ENCODE results near the gene CYLD. TPM values are rescaled to one million over a fixed set of nuclear protein-coding genes. Genes with fewer than 3 reads are reported as not detected.
A peak's percentile ranks its signal among the peaks of the same experiment; 100 is the strongest.

CYLD gene
- total RNA-seq, 2 experiments from 2014 or later = 360 to 373 TPM

- H3K27ac Mint-ChIP-seq = peak overlapping the region; percentile 71
- no peak for TF ChIP-seq CTCF (IDR thresholded peaks at IDR 0.05)
- intact Hi-C loops (cut with DNase I, micrococcal nuclease) = loop anchor here in 1 of 2 experiments (10.0 kb wide), 1 partner anchor 945 kb away; the partner anchor contains the start of gene ZNF423
Measured at GRCh38 chr16:50800074-50800473, 58.2 kb downstream of the CYLD start.

GRCh38 chr16:50801036-50801435, 59.1 kb downstream of the CYLD start:
- H3K4me1 ChIP-seq (ENCODE audit: insufficient read depth, low read length) = peaks cover 6% of the 10 kb centered on the region
- intact Hi-C loops (cut with DNase I, micrococcal nuclease) = loop anchor here in 1 of 2 experiments (10.0 kb wide), 1 partner anchor 946 kb away; the partner anchor contains the start of gene ZNF423
- H3K27me3 ChIP-seq (ENCODE audit: control insufficient read depth in 1 of 2, insufficient read depth in 2 of 2, low read length in 2 of 2) = no peaks in the 10 kb centered on the region
- H3K27me3 Mint-ChIP-seq = no peaks in the 10 kb centered on the region
- H3K4me3 ChIP-seq (ENCODE audit: low read length) = no peak overlapping the region
- H3K36me3 ChIP-seq (ENCODE audit: insufficient read depth, low read length) = peaks cover 41% of the 10 kb centered on the region
- CTCF ChIA-PET = no interaction called here
- peaks cover 25% of the 10 kb centered on the region for H3K4me1 Mint-ChIP-seq (ENCODE audit: low read depth)
- H3K4me3 Mint-ChIP-seq = no peak overlapping the region
- no peak for TF ChIP-seq CTCF (IDR thresholded peaks at IDR 0.05)
- peaks cover 49% of the 10 kb centered on the region for H3K36me3 Mint-ChIP-seq (ENCODE audit: low read depth)
- DNase-seq = no peak
- H3K9me3 Mint-ChIP-seq = no peaks in the 10 kb centered on the region
- no peak for ATAC-seq (ENCODE audit: poor library complexity)
- H3K9me3 ChIP-seq (ENCODE audit: control insufficient read depth in 1 of 2, insufficient read depth in 1 of 2, low read length in 2 of 2) = no peaks in the 10 kb centered on the region
- H3K27ac Mint-ChIP-seq = peak overlapping the region; percentile 71
- no peak overlapping the region for H3K27ac ChIP-seq (ENCODE audit: low read depth in 1 of 2, low read length in 2 of 2)
- POLR2A ChIA-PET = no interaction called here

More at GRCh38 chr16:50800074-50800473, 58.2 kb downstream of the CYLD start:
- DNase-seq = no peak
- Histone ChIP-seq H3K27ac (ENCODE audit: low read depth in 1 of 2, low read length in 2 of 2) (no peak overlapping the region), H3K4me3 (ENCODE audit: low read length) (no peak overlapping the region), H3K9me3 (ENCODE audit: control insufficient read depth in 1 of 2, insufficient read depth in 1 of 2, low read length in 2 of 2) (no peaks in the 10 kb centered on the region), H3K36me3 (ENCODE audit: insufficient read depth, low read length) (peaks cover 51% of the 10 kb centered on the region), H3K4me1 (ENCODE audit: insufficient read depth, low read length) (no peaks in the 10 kb centered on the region), H3K27me3 (ENCODE audit: control insufficient read depth in 1 of 2, insufficient read depth in 2 of 2, low read length in 2 of 2) (no peaks in the 10 kb centered on the region)
- Mint-ChIP-seq H3K36me3 (ENCODE audit: low read depth) (peaks cover 59% of the 10 kb centered on the region), H3K27me3 (no peaks in the 10 kb centered on the region), H3K4me1 (ENCODE audit: low read depth) (peaks cover 20% of the 10 kb centered on the region), H3K4me3 (no peak overlapping the region), H3K9me3 (no peaks in the 10 kb centered on the region)
- no peak for ATAC-seq (ENCODE audit: poor library complexity)
- CTCF ChIA-PET = interaction anchor here (0.7 kb wide), 1 partner anchor 53 kb away, joined by 3 read pairs; no protein-coding TSS in a partner anchor
- POLR2A ChIA-PET = no interaction called here

- Mint-ChIP-seq H3K4me3 (no peak overlapping the region), H3K4me1 (ENCODE audit: low read depth) (peaks cover 27% of the 10 kb centered on the region), H3K9me3 (no peaks in the 10 kb centered on the region), H3K27ac (peak overlapping the region; percentile 71), H3K27me3 (no peaks in the 10 kb centered on the region), H3K36me3 (ENCODE audit: low read depth) (peaks cover 39% of the 10 kb centered on the region)
- Histone ChIP-seq H3K36me3 (ENCODE audit: insufficient read depth, low read length) (peaks cover 32% of the 10 kb centered on the region), H3K4me3 (ENCODE audit: low read length) (no peak overlapping the region), H3K9me3 (ENCODE audit: control insufficient read depth in 1 of 2, insufficient read depth in 1 of 2, low read length in 2 of 2) (no peaks in the 10 kb centered on the region), H3K4me1 (ENCODE audit: insufficient read depth, low read length) (peaks cover 15% of the 10 kb centered on the region), H3K27me3 (ENCODE audit: control insufficient read depth in 1 of 2, insufficient read depth in 2 of 2, low read length in 2 of 2) (no peaks in the 10 kb centered on the region), H3K27ac (ENCODE audit: low read depth in 1 of 2, low read length in 2 of 2) (no peak overlapping the region)
- no peak for ATAC-seq (ENCODE audit: poor library complexity)
- intact Hi-C loops (cut with DNase I, micrococcal nuclease) = loop anchor here in 1 of 2 experiments (10.0 kb wide), 1 partner anchor 947 kb away; the partner anchor contains the start of gene ZNF423
- no peak for DNase-seq
- TF ChIP-seq CTCF (IDR thresholded peaks at IDR 0.05) = no peak
- CTCF ChIA-PET = no interaction called here
- POLR2A ChIA-PET = no interaction called here
Measured at GRCh38 chr16:50802000-50802399, 60.1 kb downstream of the CYLD start.

Measured in CD4-positive, alpha-beta T cell (primary cell).